Transverse colon (tissue), 4 donors: Measurements from ENCODE around the gene ADGRF5. TPM values are rescaled to one million over a fixed set of nuclear protein-coding genes. Genes with fewer than 3 reads are reported as not detected.

Experiments used
- DNase-seq: peaks from one replicate; pipeline ENCODE4 v3.0.0-alpha.2; 2019
- H3K27ac ChIP-seq, 4 donors: fragments of 200-600 bp; sonication (generic); 2 replicates each; pipeline ENCODE4 v1.5.1; 2016 to 2018; ENCODE audit warnings: inconsistent platforms in 4 of 4
- H3K27me3 ChIP-seq: fragments of 200-600 bp; sonication (generic); 2 replicates; pipeline ENCODE4 v1.5.1; 2017; ENCODE audit warnings: inconsistent platforms
- H3K36me3 ChIP-seq, 4 donors: fragments of 200-600 bp; sonication (generic); 2 replicates each; pipeline ENCODE4 v1.5.1; 2017 to 2019; ENCODE audit warnings: inconsistent platforms in 4 of 4
- H3K4me1 ChIP-seq, 4 donors: fragments of 200-600 bp; sonication (generic); 2 replicates each; pipeline ENCODE4 v1.5.1; 2017 to 2020; ENCODE audit warnings: inconsistent platforms in 4 of 4
- H3K4me3 ChIP-seq, 4 donors: fragments of 200-600 bp; sonication (generic); 1 replicate in 1 of 4; 2 replicates in 3 of 4; pipeline versions ENCODE4 v1.5.1 to v1.6.1; 2017 to 2019; ENCODE audit warnings: inconsistent platforms in 4 of 4
- H3K9me3 ChIP-seq, 2 donors: fragments of 200-600 bp; sonication (generic); 2 replicates each; pipeline ENCODE4 v1.5.1; 2017 to 2019; ENCODE audit warnings: inconsistent platforms in 2 of 2
- CTCF ChIP-seq, 5 experiments: fragments of 200-600 bp in 3 of 5; fragments of 450-650 bp in 2 of 5; sonication (generic) in 3 of 5; IDR thresholded peaks; 1 replicate in 2 of 5; 2 replicates in 3 of 5; pipeline ENCODE4 v1.5.1; 2016 to 2017; ENCODE audit warnings: antibody characterized with exemption in 5 of 5, inconsistent platforms in 3 of 5, mild to moderate bottlenecking in 2 of 5, moderate library complexity in 1 of 5
- EP300 ChIP-seq: sonication (generic); formaldehyde crosslinking; IDR thresholded peaks from one replicate; pipeline ENCODE4 v1.6.1; 2017; ENCODE audit warnings: antibody characterized with exemption, low read depth
- POLR2A ChIP-seq: fragments of 450-650 bp; IDR thresholded peaks from one replicate; pipeline ENCODE4 v1.6.1; 2016; ENCODE audit warnings: antibody characterized with exemption, mild to moderate bottlenecking, moderate library complexity
- POLR2AphosphoS5 ChIP-seq, 3 donors: sonication (generic); formaldehyde crosslinking; IDR thresholded peaks; one replicate each; pipeline ENCODE4 v1.6.1; 2016; ENCODE audit warnings: antibody characterized with exemption in 3 of 3
- WGBS, 2 donors: methylation state at CpG; one replicate each; pipeline ENCODE4 v1.1.5; 2018; ENCODE audit warnings: low coverage in 1 of 2; 5-methylcytosine and 5-hydroxymethylcytosine counted together
- in situ Hi-C, 4 donors: fragments of 200-750 bp; cut with MboI; loops; one replicate each; pipeline versions ENCODE4 v1.15.0 to v1.15.1; 2017; ENCODE audit warnings: low sequenced_read_pairs in 3 of 4, low pct_ligation_motif_present in 1 of 4, low pct_unique_long_range_greater_than_20kb in 1 of 4
- intact Hi-C: fragments of 100-400 bp; cut with DNase I; formaldehyde crosslinking; loops from one replicate; pipeline ENCODE4 v1.15.1; 2023; ENCODE audit warnings: low total_unique reads
- total RNA-seq, 4 donors: library from RNA; depleted of rRNA; stranded (reverse); fragments of >200 nt; gene quantifications; one replicate each; pipeline ENCODE4 v1.1.0, GENCODE V29; 2016

Gene ADGRF5
- total RNA-seq, 4 donors from 2014 or later: 1.5 to 4.1 (median 2.5) TPM

GRCh38 chr6:46816626-46817025, 105.1 kb downstream of the ADGRF5 start:
- Histone ChIP-seq H3K36me3 (no peaks in the 10 kb centered on the region), H3K9me3 (no peaks in the 10 kb centered on the region), H3K27ac (no peak overlapping the region), H3K4me1 (peaks cover 0 to 6% (median 2%) of the 10 kb centered on the region in 4 donors), H3K27me3 (no peaks in the 10 kb centered on the region), H3K4me3 (no peak overlapping the region)
- in situ Hi-C loops: no loop called here
- 87% methylated on average over 1 of the region's 1 CpG; no CpG with 5 or more reads in 1 of the 2 donors for WGBS, 2 donors
- TF ChIP-seq POLR2AphosphoS5 (IDR thresholded peaks at IDR 0.05) (no peak), POLR2A (no peak), CTCF (IDR thresholded peaks at IDR 0.05) (no peak), EP300 (no peak)
- intact Hi-C loops: no loop called here
- no peak for DNase-seq

GRCh38 chr6:46815130-46815529, 106.6 kb downstream of the ADGRF5 start:
- Histone ChIP-seq H3K4me1 (peaks cover 0 to 4% (median 0%) of the 10 kb centered on the region in 4 donors), H3K27me3 (no peaks in the 10 kb centered on the region), H3K27ac (peak overlapping the region in 2 of 4 donors; percentile 23 to 33), H3K4me3 (no peak overlapping the region), H3K36me3 (no peaks in the 10 kb centered on the region), H3K9me3 (no peaks in the 10 kb centered on the region)
- in situ Hi-C loops: no loop called here
- DNase-seq: peak; percentile 67
- WGBS, 2 donors: 45% methylated on average over 4 of the region's 4 CpGs; no CpG with 5 or more reads in 1 of the 2 donors
- no peak for TF ChIP-seq POLR2A
- no peak for TF ChIP-seq CTCF (IDR thresholded peaks at IDR 0.05)
- TF ChIP-seq POLR2AphosphoS5 (IDR thresholded peaks at IDR 0.05): no peak
- intact Hi-C loops: no loop called here

GRCh38 chr6:46808806-46809205, 112.9 kb downstream of the ADGRF5 start:
- WGBS, 2 donors: 0 to 21% methylated on average over 1 of the region's 1 CpG

More at GRCh38 chr6:46808806-46809205, 112.9 kb downstream of the ADGRF5 start:
- TF ChIP-seq EP300: no peak
- TF ChIP-seq POLR2A: no peak
- TF ChIP-seq CTCF (IDR thresholded peaks at IDR 0.05): no peak
- TF ChIP-seq POLR2AphosphoS5 (IDR thresholded peaks at IDR 0.05): no peak
- Histone ChIP-seq H3K36me3 (no peaks in the 10 kb centered on the region), H3K27ac (no peak overlapping the region), H3K9me3 (no peaks in the 10 kb centered on the region), H3K4me3 (no peak overlapping the region), H3K4me1 (peaks cover 0 to 14% (median 5%) of the 10 kb centered on the region in 4 donors), H3K27me3 (no peaks in the 10 kb centered on the region)
- intact Hi-C loops (no loop called here), in situ Hi-C loops (no loop called here)
- no peak for DNase-seq

Other genes with a start within 250 kb of the ADGRF5 start
- under 1 TPM in 3 of 4 donors, not detected in 1; 0.20 to 0.48 (median 0.41) TPM for gene TDRD6, start 234.1 kb downstream of the ADGRF5 start, total RNA-seq
- gene PLA2G7, start 186.6 kb downstream of the ADGRF5 start, total RNA-seq: 1 to 10 TPM in 2 of 4 donors, under 1 TPM in 1, not detected in 1; 0.14 to 3.0 (median 1.4) TPM
- gene ANKRD66, start 175.0 kb downstream of the ADGRF5 start, total RNA-seq: not detected
- gene MEP1A, start 128.5 kb downstream of the ADGRF5 start, total RNA-seq: 100 to 1,000 TPM in 3 of 4 donors, 10 to 100 TPM in 1; 31.2 to 601 (median 223) TPM
- 1 to 10 TPM in 1 of 4 donors, under 1 TPM in 1, not detected in 2; 0.64 to 1.2 TPM for gene ADGRF1, start 120.4 kb upstream of the ADGRF5 start, total RNA-seq